Measurements from ENCODE around the gene MAP3K7. TPM values are rescaled to one million over a fixed set of nuclear protein-coding genes. Genes with fewer than 3 reads are reported as not detected.

Gene MAP3K7
- total RNA-seq, 1 donor from 2014 or later = 35.9 TPM

GRCh38 chr6:90586546-90586835 lies 381 bp downstream of the MAP3K7 start:
- H3K4me1 Mint-ChIP-seq = peaks cover 29% of the 10 kb centered on the region
- no peaks in the 10 kb centered on the region for H3K9me3 Mint-ChIP-seq
- H3K27ac Mint-ChIP-seq = peak overlapping the region; percentile 99
- DNase-seq (ENCODE audit: low spot score in 2 of 2, unreplicated experiment in 2 of 2) = no peak
- TF ChIP-seq CTCF (IDR thresholded peaks at IDR 0.05; ENCODE audit: unreplicated experiment) = no peak
- H3K4me3 Mint-ChIP-seq = peak overlapping the region; percentile 91
- H3K36me3 Mint-ChIP-seq = no peaks in the 10 kb centered on the region
- H3K27me3 Mint-ChIP-seq (ENCODE audit: low read depth) = peaks cover 15% of the 10 kb centered on the region

GRCh38 chr6:90584636-90585255 lies 2.1 kb downstream of the MAP3K7 start:
- TF ChIP-seq CTCF (IDR thresholded peaks at IDR 0.05; ENCODE audit: unreplicated experiment) = no peak
- Mint-ChIP-seq H3K4me3 (peak overlapping the region; percentile 91), H3K36me3 (no peaks in the 10 kb centered on the region), H3K9me3 (no peaks in the 10 kb centered on the region), H3K27me3 (ENCODE audit: low read depth) (peaks cover 13% of the 10 kb centered on the region), H3K4me1 (peaks cover 29% of the 10 kb centered on the region), H3K27ac (no peak overlapping the region)
- no peak for DNase-seq (ENCODE audit: low spot score in 2 of 2, unreplicated experiment in 2 of 2)

GRCh38 chr6:90583836-90584481 lies 2.9 kb downstream of the MAP3K7 start:
- no peaks in the 10 kb centered on the region for H3K9me3 Mint-ChIP-seq
- no peak overlapping the region for H3K4me3 Mint-ChIP-seq
- peaks cover 29% of the 10 kb centered on the region for H3K4me1 Mint-ChIP-seq
- peaks cover 8% of the 10 kb centered on the region for H3K27me3 Mint-ChIP-seq (ENCODE audit: low read depth)
- no peaks in the 10 kb centered on the region for H3K36me3 Mint-ChIP-seq
- H3K27ac Mint-ChIP-seq = no peak overlapping the region
- no peak for TF ChIP-seq CTCF (IDR thresholded peaks at IDR 0.05; ENCODE audit: unreplicated experiment)
- no peak for DNase-seq (ENCODE audit: low spot score in 2 of 2, unreplicated experiment in 2 of 2)

DNA sequence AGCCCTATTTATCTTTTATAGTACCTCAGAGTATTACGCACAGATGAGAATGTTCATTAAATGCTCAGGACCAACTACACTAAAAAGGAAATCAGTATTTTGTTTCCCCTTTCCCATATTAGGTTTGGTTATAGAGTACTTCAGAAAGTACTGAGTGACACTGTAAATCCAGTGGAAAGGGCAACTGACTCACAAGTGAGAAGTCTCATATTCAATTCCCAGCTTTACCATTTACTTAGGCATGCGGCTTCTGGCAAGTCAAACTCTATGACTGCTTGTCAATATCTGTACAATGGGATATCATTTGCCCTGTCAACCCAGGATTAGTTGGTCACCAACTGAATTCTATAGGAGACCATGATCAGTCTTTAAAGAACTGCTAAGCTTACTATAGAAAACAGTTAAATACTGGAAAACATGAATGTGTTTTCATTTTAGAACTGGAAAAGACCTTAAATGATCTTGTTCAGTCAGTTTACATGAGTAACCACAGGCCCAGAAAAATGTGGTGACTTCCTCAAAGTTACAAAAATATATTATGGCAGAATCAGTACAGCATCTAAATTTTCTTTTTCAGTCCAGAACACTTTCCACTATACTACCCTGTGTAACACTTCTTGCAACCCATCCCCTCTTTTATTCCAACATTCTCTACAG lies 3.6 kb downstream of the MAP3K7 start:
- no peak overlapping the region for H3K4me3 Mint-ChIP-seq
- no peak overlapping the region for H3K27ac Mint-ChIP-seq
- H3K27me3 Mint-ChIP-seq (ENCODE audit: low read depth) = peaks cover 2% of the 10 kb centered on the region
- H3K9me3 Mint-ChIP-seq = no peaks in the 10 kb centered on the region
- DNase-seq (ENCODE audit: low spot score in 2 of 2, unreplicated experiment in 2 of 2) = no peak
- peaks cover 29% of the 10 kb centered on the region for H3K4me1 Mint-ChIP-seq
- no peak for TF ChIP-seq CTCF (IDR thresholded peaks at IDR 0.05; ENCODE audit: unreplicated experiment)
- H3K36me3 Mint-ChIP-seq = no peaks in the 10 kb centered on the region

GRCh38 chr6:90581146-90581545 lies 5.7 kb downstream of the MAP3K7 start:
- no peak overlapping the region for H3K27ac Mint-ChIP-seq
- no peaks in the 10 kb centered on the region for H3K36me3 Mint-ChIP-seq
- no peak for TF ChIP-seq CTCF (IDR thresholded peaks at IDR 0.05; ENCODE audit: unreplicated experiment)
- peaks cover 20% of the 10 kb centered on the region for H3K4me1 Mint-ChIP-seq
- H3K9me3 Mint-ChIP-seq = no peaks in the 10 kb centered on the region
- no peaks in the 10 kb centered on the region for H3K27me3 Mint-ChIP-seq (ENCODE audit: low read depth)
- H3K4me3 Mint-ChIP-seq = no peak overlapping the region
- no peak for DNase-seq (ENCODE audit: low spot score in 2 of 2, unreplicated experiment in 2 of 2)
